GM12878 (cell line): ENCODE results near the gene MVB12B. TPM values are rescaled to one million over a fixed set of nuclear protein-coding genes. Genes with fewer than 3 reads are reported as not detected.

Experiments used
- ATAC-seq: fragments of 200-7000 bp; cut with Tn5 transposase; 3 replicates; pipeline ENCODE4 v1.9.1; 2020; ENCODE audit warnings: mild to moderate bottlenecking, moderate library complexity
- BruUV-seq: library from RNA; stranded (reverse); fragments of 400-500 nt; replicated peaks from 2 replicates; lab custom pipeline; 2021; lab: Mats Ljungman, UMichigan
- CTCF ChIA-PET: fragments of 300-600 bp; sonication (Branson Sonifier 250); formaldehyde crosslinking; extraction: SDS; loops from one replicate; lab custom pipeline; 2021; ENCODE audit warnings: inconsistent platforms; lab: Yijun Ruan, JAX
- POLR2A ChIA-PET: fragments of 350-600 bp; formaldehyde crosslinking; extraction: SDS; loops from one replicate; lab custom pipeline; 2021; ENCODE audit warnings: inconsistent platforms; lab: Charles Lee
- RAD21 ChIA-PET: fragments of 300-600 bp; sonication (Branson Sonifier 250); formaldehyde crosslinking; loops from one replicate; lab custom pipeline; 2023; ENCODE audit warnings: antibody characterized with exemption; ENCODE audit not compliant: unreplicated experiment; lab: Charles Lee
- SMC1A ChIA-PET: fragments of 300-600 bp; sonication (Branson Sonifier 250); formaldehyde crosslinking; loops from one replicate; lab custom pipeline; 2023; ENCODE audit not compliant: unreplicated experiment, uncharacterized antibody; lab: Charles Lee
- DNase-seq: peaks from one replicate; pipeline ENCODE4 v3.0.0-alpha.2; 2011; ENCODE audit warnings: low read depth, low spot score
- FAIRE-seq: peaks from 3 replicates; lab custom pipeline; 2011; peaks lifted over from hg19 to GRCh38; lab: Jason Lieb, UNC
- H2AFZ ChIP-seq: 2 replicates; pipeline ENCODE4 v1.6.0; 2011; ENCODE audit warnings: low read depth, low read length, control low read depth; ENCODE audit not compliant: control insufficient read depth
- H3K27ac ChIP-seq: 2 replicates; pipeline ENCODE4 v1.5.1; 2011; ENCODE audit warnings: control low read depth; ENCODE audit not compliant: control insufficient read depth, insufficient read depth
- H3K27me3 ChIP-seq, 2 experiments: replicated peaks in 1 of 2; 2 replicates each; pipeline versions ENCODE4 v1.6.0 to v1.6.1; 2011; ENCODE audit warnings: low read length in 1 of 2; ENCODE audit not compliant: control insufficient read depth in 2 of 2, insufficient read depth in 2 of 2
- H3K36me3 ChIP-seq, 2 experiments: 2 replicates each; pipeline ENCODE4 v1.5.1; 2011; ENCODE audit warnings: low read length in 1 of 2; ENCODE audit not compliant: control insufficient read depth in 2 of 2, insufficient read depth in 2 of 2
- H3K4me1 ChIP-seq: 2 replicates; pipeline ENCODE4 v1.6.1; 2011; ENCODE audit warnings: mild to moderate bottlenecking, low read length, moderate library complexity, mixed read lengths; ENCODE audit not compliant: control insufficient read depth, insufficient read depth
- H3K4me2 ChIP-seq: 2 replicates; pipeline ENCODE4 v1.6.0; 2011; ENCODE audit warnings: control low read depth; ENCODE audit not compliant: control insufficient read depth, insufficient read depth
- H3K4me3 ChIP-seq: fragments of 200-600 bp; sonication (generic); 2 replicates; pipeline ENCODE4 v1.5.1; 2016
- H3K79me2 ChIP-seq: 2 replicates; pipeline ENCODE4 v1.6.0; 2011; ENCODE audit warnings: low read length; ENCODE audit not compliant: control insufficient read depth, insufficient read depth
- H3K9ac ChIP-seq: 2 replicates; pipeline ENCODE4 v1.8.0; 2011; ENCODE audit warnings: low read length, control low read depth, mixed read lengths; ENCODE audit not compliant: control insufficient read depth, insufficient read depth
- H3K9me3 ChIP-seq: replicated peaks from 3 replicates; pipeline ENCODE4 v1.5.1; 2011; ENCODE audit warnings: mild to moderate bottlenecking, low read length; ENCODE audit not compliant: control insufficient read depth, insufficient read depth
- H4K20me1 ChIP-seq: 2 replicates; pipeline ENCODE4 v1.6.0; 2011; ENCODE audit not compliant: control insufficient read depth, insufficient read depth
- EP300 ChIP-seq, 2 experiments: fragments of 150-350 bp in 1 of 2; IDR thresholded peaks; 2 replicates each; pipeline ENCODE4 v1.6.1; 2011 to 2012; ENCODE audit warnings: low read depth in 2 of 2, low read length in 2 of 2, borderline replicate concordance in 1 of 2, improper control_type of control experiment in 1 of 2, inconsistent platforms in 1 of 2; ENCODE audit not compliant: control insufficient read depth in 1 of 2
- LARP7 ChIP-seq: fragments of 450-650 bp; IDR thresholded peaks from 2 replicates; pipeline ENCODE4 v1.6.1; 2017; ENCODE audit warnings: mild to moderate bottlenecking
- PBX3 ChIP-seq: IDR thresholded peaks from 2 replicates; pipeline ENCODE4 v1.6.1; 2011; ENCODE audit warnings: mild to moderate bottlenecking, low read depth, low read length, moderate library complexity; ENCODE audit not compliant: insufficient replicate concordance
- RB1 ChIP-seq: fragments of 450-650 bp; formaldehyde crosslinking; IDR thresholded peaks from 2 replicates; pipeline ENCODE4 v1.6.1; 2017; ENCODE audit warnings: mild to moderate bottlenecking, borderline replicate concordance
- SIN3A ChIP-seq: IDR thresholded peaks from 2 replicates; pipeline ENCODE4 v1.6.1; 2012; ENCODE audit warnings: low read depth, low read length, improper control_type of control experiment
- SMC3 ChIP-seq: IDR thresholded peaks from 2 replicates; pipeline ENCODE4 v1.6.1; 2011; ENCODE audit warnings: low read length, improper control_type of control experiment, borderline replicate concordance
- STAT3 ChIP-seq: IDR thresholded peaks from 2 replicates; pipeline ENCODE4 v1.6.1; 2011; ENCODE audit warnings: low read depth, low read length, improper control_type of control experiment
- SUPT20H ChIP-seq: IDR thresholded peaks from 2 replicates; pipeline ENCODE4 v1.6.1; 2011; ENCODE audit warnings: low read depth, mild to moderate bottlenecking, low read length, moderate library complexity, borderline replicate concordance; ENCODE audit not compliant: control insufficient read depth
- WGBS: methylation state at CpG from one replicate; pipeline ENCODE4 v1.1.6; 2016; ENCODE audit warnings: low lambda C conversion rate; ENCODE audit not compliant: insufficient replicate concordance, insufficient coverage; ENCODE audit errors: missing lambda C conversion rate; 5-methylcytosine and 5-hydroxymethylcytosine counted together
- in situ Hi-C: fragments of 300-500 bp; cut with MboI; formaldehyde crosslinking; loops from 9 replicates; pipeline ENCODE4 v1.14.3; 2018; ENCODE audit warnings: mixed read lengths
- intact Hi-C: fragments of 100-400 bp; cut with micrococcal nuclease; formaldehyde crosslinking; loops from one replicate; pipeline ENCODE4 v1.14.2; 2022; ENCODE audit not compliant: unreplicated experiment
- polyA plus RNA-seq, 11 experiments: library from polyadenylated mRNA; depleted of rRNA in 4 of 11; unstranded in 6 of 11; stranded (reverse) in 5 of 11; fragments of >200 nt; fragmentation: Nextera tagmentation in 4 of 11; fragmentation: Illumina TruSeq in 1 of 11; extraction: Ambion mirVana in 4 of 11; extraction: Trizol in 1 of 11; gene quantifications; 1 replicate in 1 of 11; 2 replicates in 10 of 11; pipeline versions ENCODE4 v1.2.1 to v1.2.3, GENCODE V29; 2011 to 2016; ENCODE audit warnings: inconsistent platforms in 2 of 11, missing spikeins in 2 of 11, low read depth in 1 of 11
- total RNA-seq, 4 experiments: library from RNA; depleted of rRNA in 3 of 4; stranded (reverse); fragments of >200 nt in 3 of 4; fragmentation: Illumina TruSeq in 1 of 4; extraction: Trizol in 1 of 4; gene quantifications; 2 replicates each; pipeline versions ENCODE4 v1.2.1 to v1.2.3, GENCODE V29; 2013 to 2021

MVB12B gene
- total and polyA plus RNA-seq, 10 of the 15 experiments (the other 5 are each of a cell fraction or from before 2014, with no cell fraction given) = 0.08 TPM; not detected in 9

GRCh38 chr9:126334721-126335621 is 8.3 kb downstream of the MVB12B start:
- H3K9me3 ChIP-seq = no peaks in the 10 kb centered on the region
- POLR2A ChIA-PET = no interaction called here
- BruUV-seq = no TSS peak
- in situ Hi-C loops (no loop called here), intact Hi-C loops (no loop called here)
- SMC1A ChIA-PET = no interaction called here
- no peak for DNase-seq
- no peak for ATAC-seq
- RAD21 ChIA-PET = no interaction called here
- H3K4me3 ChIP-seq = no peak overlapping the region
- no peak overlapping the region for H3K27ac ChIP-seq
- no peak for TF ChIP-seq PBX3
- TF ChIP-seq SIN3A = no peak
- no peak for TF ChIP-seq RB1
- no peak for TF ChIP-seq STAT3
- no peak for TF ChIP-seq LARP7
- TF ChIP-seq SMC3 = no peak
- TF ChIP-seq SUPT20H = no peak
- no peak for TF ChIP-seq EP300 (IDR thresholded peaks at IDR 0.05; ENCODE audit: borderline replicate concordance in 1 of 2, control insufficient read depth in 1 of 2, low read depth in 2 of 2, low read length in 2 of 2)
- FAIRE-seq = no peak
- no peaks in the 10 kb centered on the region for H3K79me2 ChIP-seq
- H3K27me3 ChIP-seq = peaks cover 2 to 3% of the 10 kb centered on the region in 2 experiments; a peak in 3 of 4 replicates
- 0% methylated on average over 8 of the region's 8 CpGs for WGBS
- no peak overlapping the region for H2AFZ ChIP-seq
- CTCF ChIA-PET = interaction anchor here (1.3 kb wide), 1 partner anchor 63 kb away, joined by 3 read pairs; no protein-coding TSS in a partner anchor
- no peak overlapping the region for H3K4me2 ChIP-seq
- no peak overlapping the region for H3K9ac ChIP-seq
- no peaks in the 10 kb centered on the region for H4K20me1 ChIP-seq
- no peaks in the 10 kb centered on the region for H3K4me1 ChIP-seq
- no peaks in the 10 kb centered on the region for H3K36me3 ChIP-seq
